HEK293 (cell line): ENCODE results near the gene METTL23.

Experiments
- BCL11A ChIP-seq: fragments of 450-650 bp; formaldehyde crosslinking; IDR thresholded peaks from 2 replicates; pipeline ENCODE4 v1.5.1; 2016; ENCODE audit warnings: low read depth, missing biosample characterization, missing genetic modification characterization
- KLF9 ChIP-seq: fragments of 450-650 bp; formaldehyde crosslinking; IDR thresholded peaks from 2 replicates; pipeline ENCODE4 v1.5.1; 2016; ENCODE audit warnings: missing biosample characterization, missing genetic modification characterization, low read depth
- PRDM6 ChIP-seq: fragments of 450-650 bp; formaldehyde crosslinking; IDR thresholded peaks from 2 replicates; pipeline ENCODE4 v1.5.1; 2017; ENCODE audit warnings: missing biosample characterization, missing genetic modification characterization
- REPIN1 ChIP-seq: fragments of 450-650 bp; formaldehyde crosslinking; IDR thresholded peaks from 2 replicates; pipeline ENCODE4 v1.5.1; 2017; ENCODE audit warnings: missing biosample characterization, missing genetic modification characterization, low read depth
- TCF7L2 ChIP-seq: IDR thresholded peaks from 2 replicates; pipeline ENCODE4 v1.6.1; 2011; ENCODE audit warnings: low read depth, mild to moderate bottlenecking, inconsistent platforms, low read length, moderate library complexity, borderline replicate concordance
- YY1 ChIP-seq: fragments of 450-650 bp; formaldehyde crosslinking; IDR thresholded peaks from 2 replicates; pipeline ENCODE4 v1.5.1; 2018; ENCODE audit warnings: missing biosample characterization, missing genetic modification characterization
- ZBTB11 ChIP-seq: fragments of 450-650 bp; formaldehyde crosslinking; conservative IDR thresholded peaks from 2 replicates; pipeline ENCODE4 v1.5.1; 2016; ENCODE audit warnings: low read depth, missing biosample characterization, missing genetic modification characterization
- ZNF132 ChIP-seq: fragments of 450-650 bp; formaldehyde crosslinking; IDR thresholded peaks from 2 replicates; pipeline ENCODE4 v1.5.1; 2017; ENCODE audit warnings: missing biosample characterization, missing genetic modification characterization, borderline replicate concordance
- ZNF18 ChIP-seq: fragments of 450-650 bp; formaldehyde crosslinking; IDR thresholded peaks from 2 replicates; pipeline ENCODE4 v1.5.1; 2016; ENCODE audit warnings: missing biosample characterization, missing genetic modification characterization
- ZNF239 ChIP-seq: fragments of 450-650 bp; formaldehyde crosslinking; IDR thresholded peaks from 2 replicates; pipeline ENCODE4 v1.5.1; 2016; ENCODE audit warnings: missing biosample characterization, missing genetic modification characterization
- ZNF292 ChIP-seq: fragments of 450-650 bp; formaldehyde crosslinking; IDR thresholded peaks from 2 replicates; pipeline ENCODE4 v1.5.1; 2016; ENCODE audit warnings: low read depth, missing biosample characterization, missing genetic modification characterization, borderline replicate concordance
- ZNF350 ChIP-seq: fragments of 450-650 bp; formaldehyde crosslinking; IDR thresholded peaks from 2 replicates; pipeline ENCODE4 v1.5.0; 2017; ENCODE audit warnings: missing biosample characterization, mild to moderate bottlenecking, missing genetic modification characterization
- ZNF423 ChIP-seq: fragments of 450-650 bp; formaldehyde crosslinking; IDR thresholded peaks from 2 replicates; pipeline ENCODE4 v1.5.1; 2016; ENCODE audit warnings: missing biosample characterization, missing genetic modification characterization
- ZNF433 ChIP-seq: fragments of 450-650 bp; formaldehyde crosslinking; IDR thresholded peaks from 2 replicates; pipeline ENCODE4 v1.5.1; 2016; ENCODE audit warnings: missing biosample characterization, missing genetic modification characterization, low read depth
- ZNF664 ChIP-seq: fragments of 450-650 bp; formaldehyde crosslinking; IDR thresholded peaks from 2 replicates; pipeline ENCODE4 v1.5.1; 2016; ENCODE audit warnings: missing biosample characterization, missing genetic modification characterization
- ZNF701 ChIP-seq: fragments of 450-650 bp; formaldehyde crosslinking; IDR thresholded peaks from 2 replicates; pipeline ENCODE4 v1.5.1; 2016; ENCODE audit warnings: missing biosample characterization, missing genetic modification characterization
- ZNF707 ChIP-seq: fragments of 450-650 bp; formaldehyde crosslinking; IDR thresholded peaks from 2 replicates; pipeline ENCODE4 v1.5.1; 2016; ENCODE audit warnings: missing biosample characterization, missing genetic modification characterization
- ZSCAN23 ChIP-seq: fragments of 450-650 bp; formaldehyde crosslinking; IDR thresholded peaks from 2 replicates; pipeline ENCODE4 v1.5.1; 2016; ENCODE audit warnings: missing biosample characterization, missing genetic modification characterization
- ZXDB ChIP-seq: fragments of 450-650 bp; formaldehyde crosslinking; IDR thresholded peaks from 2 replicates; pipeline ENCODE4 v1.5.1; 2016; ENCODE audit warnings: missing biosample characterization, missing genetic modification characterization
- TF ChIP-seq, protein P1 (sequence below): fragments of 450-650 bp; formaldehyde crosslinking; IDR thresholded peaks from 2 replicates; pipeline ENCODE4 v1.5.1; 2016; ENCODE audit warnings: missing biosample characterization, missing genetic modification characterization
- TF ChIP-seq, protein P2 (sequence below): fragments of 450-650 bp; formaldehyde crosslinking; IDR thresholded peaks from 2 replicates; pipeline ENCODE4 v1.5.1; 2016; ENCODE audit warnings: missing biosample characterization, missing genetic modification characterization, borderline replicate concordance
- TF ChIP-seq, protein P3 (sequence below): fragments of 450-650 bp; formaldehyde crosslinking; IDR thresholded peaks from 2 replicates; pipeline ENCODE4 v1.5.1; 2016; ENCODE audit warnings: missing biosample characterization, missing genetic modification characterization
- TF ChIP-seq, protein P4 (sequence below): fragments of 450-650 bp; formaldehyde crosslinking; IDR thresholded peaks from 2 replicates; pipeline ENCODE4 v1.5.1; 2016; ENCODE audit warnings: missing biosample characterization, missing genetic modification characterization

METTL23 gene

GRCh38 chr17:76709077-76709950, 17.3 kb upstream of the METTL23 start (continued):
- TF ChIP-seq, protein P1, sequence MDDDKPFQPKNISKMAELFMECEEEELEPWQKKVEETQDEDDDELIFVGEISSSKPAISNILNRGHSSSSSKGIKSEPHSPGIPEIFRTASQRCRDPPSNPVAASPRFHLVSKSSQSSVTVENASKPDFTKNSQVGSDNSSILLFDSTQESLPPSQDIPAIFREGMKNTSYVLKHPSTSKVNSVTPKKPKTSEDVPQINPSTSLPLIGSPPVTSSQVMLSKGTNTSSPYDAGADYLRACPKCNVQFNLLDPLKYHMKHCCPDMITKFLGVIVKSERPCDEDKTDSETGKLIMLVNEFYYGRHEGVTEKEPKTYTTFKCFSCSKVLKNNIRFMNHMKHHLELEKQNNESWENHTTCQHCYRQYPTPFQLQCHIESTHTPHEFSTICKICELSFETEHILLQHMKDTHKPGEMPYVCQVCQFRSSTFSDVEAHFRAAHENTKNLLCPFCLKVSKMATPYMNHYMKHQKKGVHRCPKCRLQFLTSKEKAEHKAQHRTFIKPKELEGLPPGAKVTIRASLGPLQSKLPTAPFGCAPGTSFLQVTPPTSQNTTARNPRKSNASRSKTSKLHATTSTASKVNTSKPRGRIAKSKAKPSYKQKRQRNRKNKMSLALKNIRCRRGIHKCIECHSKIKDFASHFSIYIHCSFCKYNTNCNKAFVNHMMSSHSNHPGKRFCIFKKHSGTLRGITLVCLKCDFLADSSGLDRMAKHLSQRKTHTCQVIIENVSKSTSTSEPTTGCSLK = no peak
- no peak for TF ChIP-seq ZNF701 (tag by site-specific recombination)
- no peak for TF ChIP-seq ZNF132 (tag by site-specific recombination)
- TF ChIP-seq YY1 (tag by site-specific recombination) = no peak
- no peak for TF ChIP-seq ZNF350 (tag by site-specific recombination)
- no peak for TF ChIP-seq ZNF292
- TF ChIP-seq BCL11A (tag by site-specific recombination) = peak; percentile 23; the same call in 1 of the 2 replicates
- TF ChIP-seq, protein P2, sequence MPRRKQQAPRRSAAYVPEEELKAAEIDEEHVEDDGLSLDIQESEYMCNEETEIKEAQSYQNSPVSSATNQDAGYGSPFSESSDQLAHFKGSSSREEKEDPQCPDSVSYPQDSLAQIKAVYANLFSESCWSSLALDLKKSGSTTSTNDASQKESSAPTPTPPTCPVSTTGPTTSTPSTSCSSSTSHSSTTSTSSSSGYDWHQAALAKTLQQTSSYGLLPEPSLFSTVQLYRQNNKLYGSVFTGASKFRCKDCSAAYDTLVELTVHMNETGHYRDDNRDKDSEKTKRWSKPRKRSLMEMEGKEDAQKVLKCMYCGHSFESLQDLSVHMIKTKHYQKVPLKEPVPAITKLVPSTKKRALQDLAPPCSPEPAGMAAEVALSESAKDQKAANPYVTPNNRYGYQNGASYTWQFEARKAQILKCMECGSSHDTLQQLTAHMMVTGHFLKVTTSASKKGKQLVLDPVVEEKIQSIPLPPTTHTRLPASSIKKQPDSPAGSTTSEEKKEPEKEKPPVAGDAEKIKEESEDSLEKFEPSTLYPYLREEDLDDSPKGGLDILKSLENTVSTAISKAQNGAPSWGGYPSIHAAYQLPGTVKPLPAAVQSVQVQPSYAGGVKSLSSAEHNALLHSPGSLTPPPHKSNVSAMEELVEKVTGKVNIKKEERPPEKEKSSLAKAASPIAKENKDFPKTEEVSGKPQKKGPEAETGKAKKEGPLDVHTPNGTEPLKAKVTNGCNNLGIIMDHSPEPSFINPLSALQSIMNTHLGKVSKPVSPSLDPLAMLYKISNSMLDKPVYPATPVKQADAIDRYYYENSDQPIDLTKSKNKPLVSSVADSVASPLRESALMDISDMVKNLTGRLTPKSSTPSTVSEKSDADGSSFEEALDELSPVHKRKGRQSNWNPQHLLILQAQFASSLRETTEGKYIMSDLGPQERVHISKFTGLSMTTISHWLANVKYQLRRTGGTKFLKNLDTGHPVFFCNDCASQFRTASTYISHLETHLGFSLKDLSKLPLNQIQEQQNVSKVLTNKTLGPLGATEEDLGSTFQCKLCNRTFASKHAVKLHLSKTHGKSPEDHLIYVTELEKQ (tag by site-specific recombination) = 0 out of 2 replicates have a peak, but pooled peaks have one; percentile 65
- peak; percentile 88 for TF ChIP-seq ZXDB (tag by site-specific recombination)
- TF ChIP-seq ZNF664 (tag by site-specific recombination) = no peak
- 0 out of 2 replicates have a peak, but pooled peaks have one; percentile 50 for TF ChIP-seq ZSCAN23 (tag by site-specific recombination)
- TF ChIP-seq, protein P3, sequence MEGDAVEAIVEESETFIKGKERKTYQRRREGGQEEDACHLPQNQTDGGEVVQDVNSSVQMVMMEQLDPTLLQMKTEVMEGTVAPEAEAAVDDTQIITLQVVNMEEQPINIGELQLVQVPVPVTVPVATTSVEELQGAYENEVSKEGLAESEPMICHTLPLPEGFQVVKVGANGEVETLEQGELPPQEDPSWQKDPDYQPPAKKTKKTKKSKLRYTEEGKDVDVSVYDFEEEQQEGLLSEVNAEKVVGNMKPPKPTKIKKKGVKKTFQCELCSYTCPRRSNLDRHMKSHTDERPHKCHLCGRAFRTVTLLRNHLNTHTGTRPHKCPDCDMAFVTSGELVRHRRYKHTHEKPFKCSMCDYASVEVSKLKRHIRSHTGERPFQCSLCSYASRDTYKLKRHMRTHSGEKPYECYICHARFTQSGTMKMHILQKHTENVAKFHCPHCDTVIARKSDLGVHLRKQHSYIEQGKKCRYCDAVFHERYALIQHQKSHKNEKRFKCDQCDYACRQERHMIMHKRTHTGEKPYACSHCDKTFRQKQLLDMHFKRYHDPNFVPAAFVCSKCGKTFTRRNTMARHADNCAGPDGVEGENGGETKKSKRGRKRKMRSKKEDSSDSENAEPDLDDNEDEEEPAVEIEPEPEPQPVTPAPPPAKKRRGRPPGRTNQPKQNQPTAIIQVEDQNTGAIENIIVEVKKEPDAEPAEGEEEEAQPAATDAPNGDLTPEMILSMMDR (tag by site-specific recombination) = no peak
- no peak for TF ChIP-seq ZNF707
- peak; percentile 62; the same call in 1 of the 2 replicates for TF ChIP-seq ZNF423 (tag by site-specific recombination)
- TF ChIP-seq REPIN1 (tag by site-specific recombination) = no peak
- no peak for TF ChIP-seq TCF7L2
- no peak for TF ChIP-seq PRDM6
- no peak for TF ChIP-seq ZNF239 (tag by site-specific recombination)
- TF ChIP-seq, protein P4, sequence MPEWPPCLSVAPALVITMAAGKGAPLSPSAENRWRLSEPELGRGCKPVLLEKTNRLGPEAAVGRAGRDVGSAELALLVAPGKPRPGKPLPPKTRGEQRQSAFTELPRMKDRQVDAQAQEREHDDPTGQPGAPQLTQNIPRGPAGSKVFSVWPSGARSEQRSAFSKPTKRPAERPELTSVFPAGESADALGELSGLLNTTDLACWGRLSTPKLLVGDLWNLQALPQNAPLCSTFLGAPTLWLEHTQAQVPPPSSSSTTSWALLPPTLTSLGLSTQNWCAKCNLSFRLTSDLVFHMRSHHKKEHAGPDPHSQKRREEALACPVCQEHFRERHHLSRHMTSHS (tag by site-specific recombination) = no peak
- no peak for TF ChIP-seq ZNF18 (tag by site-specific recombination)
- TF ChIP-seq KLF9 (tag by site-specific recombination) = peak; percentile 81
- no peak for TF ChIP-seq ZNF433 (tag by site-specific recombination)
- TF ChIP-seq ZBTB11 (tag by site-specific recombination) = no peak
